GM06990 (cell line): ENCODE data around the gene GGACT.

ENCODE experiments used
- DNase-seq: peaks from one replicate; pipeline ENCODE4 v3.0.0-alpha.2; 2011; ENCODE audit not compliant: insufficient read length; ENCODE audit errors: extremely low read depth
- H3K27me3 ChIP-seq: replicated peaks from 2 replicates; pipeline ENCODE4 v1.6.0; 2011; ENCODE audit warnings: low read length; ENCODE audit not compliant: control insufficient read depth, insufficient read depth
- H3K36me3 ChIP-seq: 2 replicates; pipeline ENCODE4 v1.5.1; 2011; ENCODE audit warnings: low read length; ENCODE audit not compliant: control insufficient read depth, insufficient read depth
- H3K4me3 ChIP-seq: replicated peaks from 2 replicates; pipeline ENCODE4 v1.5.1; 2011; ENCODE audit warnings: low read depth, mild to moderate bottlenecking, control low read depth, low read length
- TF ChIP-seq, protein P1 (sequence below): IDR thresholded peaks from 2 replicates; pipeline ENCODE4 v1.5.1; 2011; ENCODE audit warnings: low read length, control low read depth, mild to moderate bottlenecking, inconsistent platforms; ENCODE audit not compliant: insufficient read depth, poor library complexity, severe bottlenecking

Gene GGACT

DNA sequence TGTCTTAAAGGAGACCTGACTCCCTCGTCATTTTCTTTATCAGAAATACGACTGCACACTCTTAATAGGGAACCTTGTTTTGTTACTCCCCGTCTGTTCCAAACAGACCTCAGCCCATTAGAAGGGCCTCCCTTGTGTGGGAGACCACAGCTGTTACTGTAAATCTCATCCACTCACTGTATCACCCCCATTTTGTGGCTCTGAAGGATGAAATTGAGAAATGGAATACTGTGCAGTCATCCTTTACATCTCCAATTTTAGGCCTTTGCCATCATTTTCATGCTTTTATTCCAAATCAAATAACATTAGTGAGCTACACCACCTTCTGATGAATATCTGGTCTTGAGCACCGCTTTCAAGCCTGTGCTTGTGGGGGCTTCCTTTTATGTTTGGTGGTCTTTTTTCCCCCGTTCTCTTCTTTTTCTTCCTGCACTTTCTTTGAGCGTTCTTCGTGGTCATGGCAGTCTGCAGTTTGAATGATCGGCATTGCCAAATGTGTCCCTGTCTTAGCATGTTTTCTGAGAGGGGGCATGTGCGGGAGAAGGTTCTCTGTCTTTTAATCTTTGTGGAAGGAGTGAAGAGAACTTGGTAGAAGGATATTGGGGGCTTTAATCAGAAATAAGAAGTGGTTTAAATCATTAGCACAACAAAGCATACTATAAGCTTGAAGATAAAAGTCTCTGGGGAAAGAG, 65.8 kb downstream of the GGACT start:
- Histone ChIP-seq H3K36me3 (no peaks in the 10 kb centered on the region), H3K4me3 (no peak overlapping the region), H3K27me3 (no peaks in the 10 kb centered on the region)
- TF ChIP-seq, protein P1, sequence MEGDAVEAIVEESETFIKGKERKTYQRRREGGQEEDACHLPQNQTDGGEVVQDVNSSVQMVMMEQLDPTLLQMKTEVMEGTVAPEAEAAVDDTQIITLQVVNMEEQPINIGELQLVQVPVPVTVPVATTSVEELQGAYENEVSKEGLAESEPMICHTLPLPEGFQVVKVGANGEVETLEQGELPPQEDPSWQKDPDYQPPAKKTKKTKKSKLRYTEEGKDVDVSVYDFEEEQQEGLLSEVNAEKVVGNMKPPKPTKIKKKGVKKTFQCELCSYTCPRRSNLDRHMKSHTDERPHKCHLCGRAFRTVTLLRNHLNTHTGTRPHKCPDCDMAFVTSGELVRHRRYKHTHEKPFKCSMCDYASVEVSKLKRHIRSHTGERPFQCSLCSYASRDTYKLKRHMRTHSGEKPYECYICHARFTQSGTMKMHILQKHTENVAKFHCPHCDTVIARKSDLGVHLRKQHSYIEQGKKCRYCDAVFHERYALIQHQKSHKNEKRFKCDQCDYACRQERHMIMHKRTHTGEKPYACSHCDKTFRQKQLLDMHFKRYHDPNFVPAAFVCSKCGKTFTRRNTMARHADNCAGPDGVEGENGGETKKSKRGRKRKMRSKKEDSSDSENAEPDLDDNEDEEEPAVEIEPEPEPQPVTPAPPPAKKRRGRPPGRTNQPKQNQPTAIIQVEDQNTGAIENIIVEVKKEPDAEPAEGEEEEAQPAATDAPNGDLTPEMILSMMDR, result no peak
- no peak for DNase-seq

DNA sequence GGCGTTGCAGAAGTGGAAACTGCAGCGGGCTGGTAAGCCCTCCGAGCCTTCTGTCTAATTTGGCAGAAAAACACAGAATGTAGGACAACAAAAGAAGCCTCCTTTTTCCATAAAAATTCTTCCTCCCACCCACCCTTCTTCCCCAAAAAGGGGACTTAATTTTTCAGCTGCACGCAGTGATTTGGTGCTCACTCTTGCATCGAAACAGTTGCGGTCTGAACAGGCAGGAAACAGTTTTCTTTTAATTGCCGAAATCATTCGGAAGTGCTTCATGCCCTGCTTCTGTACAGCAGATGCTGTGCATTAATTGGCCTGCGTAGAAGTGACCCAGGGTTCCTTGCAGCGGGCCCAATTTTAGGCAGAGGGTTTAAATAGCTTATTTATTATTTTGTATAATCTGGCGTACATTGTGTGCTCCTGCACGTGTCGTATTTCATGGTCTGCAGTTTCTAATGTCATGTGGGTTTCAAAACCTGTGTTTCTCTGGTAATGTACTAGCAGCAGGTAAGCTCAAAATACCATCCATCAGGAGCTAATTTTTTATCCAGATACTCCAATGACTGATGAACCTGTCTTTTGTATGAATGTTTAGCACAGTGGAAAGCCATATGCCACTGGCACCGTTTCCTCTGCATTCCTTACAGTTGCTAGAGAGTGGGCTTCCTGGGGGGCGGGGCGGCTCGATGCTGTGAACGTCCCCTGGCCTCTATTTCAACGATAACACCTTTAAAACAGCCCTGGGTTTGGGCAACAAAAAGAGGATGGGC, 66.6 kb downstream of the GGACT start:
- TF ChIP-seq, protein P1, result no peak
- no peak overlapping the region for H3K4me3 ChIP-seq
- no peaks in the 10 kb centered on the region for H3K27me3 ChIP-seq
- DNase-seq, result no peak
- no peaks in the 10 kb centered on the region for H3K36me3 ChIP-seq

DNA sequence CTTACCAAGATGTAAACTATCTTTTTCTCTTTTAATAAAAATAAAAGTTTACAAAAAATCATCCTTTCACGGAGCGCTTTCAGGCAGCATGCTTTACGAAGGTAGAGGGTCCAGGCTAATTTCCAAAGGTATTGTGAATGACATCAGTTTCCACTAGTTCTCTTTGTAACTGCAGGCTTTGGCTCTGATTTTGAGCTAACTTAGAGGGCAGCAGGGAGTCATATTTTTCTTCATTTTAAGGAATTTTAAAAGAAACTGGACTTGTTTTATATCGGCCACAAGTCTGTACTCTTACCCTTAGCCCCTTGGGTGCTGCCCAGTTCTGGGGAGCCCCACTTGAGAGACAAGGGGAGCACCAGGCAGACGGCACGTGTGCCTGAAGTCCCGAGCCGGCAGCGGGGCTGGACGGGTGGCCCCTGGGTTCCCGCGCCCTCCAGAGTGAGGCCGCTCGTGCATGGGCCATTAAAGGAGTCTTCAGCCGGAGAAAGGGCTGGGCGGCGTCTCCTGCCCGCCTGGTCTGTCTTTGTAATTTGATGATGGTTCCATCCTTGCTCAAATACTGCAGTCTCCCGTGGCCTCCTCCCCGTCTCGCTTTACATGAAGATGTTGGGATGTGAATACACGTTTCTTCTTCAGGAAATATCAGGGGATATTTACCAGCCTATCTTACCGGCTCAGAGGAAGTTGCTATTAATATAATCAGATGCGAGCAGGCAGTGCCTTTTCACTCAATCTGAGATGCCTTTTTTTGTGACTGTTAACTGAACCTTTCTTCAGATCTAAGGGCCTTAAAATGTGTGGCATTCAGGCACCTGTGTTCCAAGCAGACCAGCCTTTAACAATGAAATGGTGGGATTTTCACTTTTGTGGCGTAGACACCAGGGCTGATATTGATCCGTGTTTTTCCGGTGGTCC, 67.4 kb downstream of the GGACT start:
- H3K27me3 ChIP-seq, result no peaks in the 10 kb centered on the region
- no peaks in the 10 kb centered on the region for H3K36me3 ChIP-seq
- H3K4me3 ChIP-seq, result no peak overlapping the region
- DNase-seq, result no peak
- TF ChIP-seq, protein P1, result no peak

DNA sequence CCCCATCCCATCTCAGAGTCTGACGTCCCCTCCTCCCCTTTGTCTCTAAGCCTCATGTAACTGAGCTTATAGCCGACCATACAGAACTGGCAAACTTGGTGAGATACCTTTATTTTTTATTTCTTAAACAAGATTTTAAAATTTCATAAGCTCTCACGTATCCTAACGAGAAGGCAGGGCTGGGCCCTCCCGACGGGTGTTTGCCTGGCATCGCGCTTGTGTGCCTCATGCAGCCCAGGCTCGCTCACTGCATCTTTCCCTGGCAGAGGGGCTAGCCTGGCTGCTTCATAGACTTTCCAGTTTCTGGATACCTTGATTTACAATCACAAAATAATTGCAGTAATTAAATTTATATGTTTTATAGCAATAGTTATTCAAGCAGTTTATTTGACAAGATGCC, 69.0 kb downstream of the GGACT start:
- Histone ChIP-seq H3K4me3 (no peak overlapping the region), H3K27me3 (no peaks in the 10 kb centered on the region), H3K36me3 (no peaks in the 10 kb centered on the region)
- TF ChIP-seq, protein P1, result no peak
- DNase-seq, result no peak

DNA sequence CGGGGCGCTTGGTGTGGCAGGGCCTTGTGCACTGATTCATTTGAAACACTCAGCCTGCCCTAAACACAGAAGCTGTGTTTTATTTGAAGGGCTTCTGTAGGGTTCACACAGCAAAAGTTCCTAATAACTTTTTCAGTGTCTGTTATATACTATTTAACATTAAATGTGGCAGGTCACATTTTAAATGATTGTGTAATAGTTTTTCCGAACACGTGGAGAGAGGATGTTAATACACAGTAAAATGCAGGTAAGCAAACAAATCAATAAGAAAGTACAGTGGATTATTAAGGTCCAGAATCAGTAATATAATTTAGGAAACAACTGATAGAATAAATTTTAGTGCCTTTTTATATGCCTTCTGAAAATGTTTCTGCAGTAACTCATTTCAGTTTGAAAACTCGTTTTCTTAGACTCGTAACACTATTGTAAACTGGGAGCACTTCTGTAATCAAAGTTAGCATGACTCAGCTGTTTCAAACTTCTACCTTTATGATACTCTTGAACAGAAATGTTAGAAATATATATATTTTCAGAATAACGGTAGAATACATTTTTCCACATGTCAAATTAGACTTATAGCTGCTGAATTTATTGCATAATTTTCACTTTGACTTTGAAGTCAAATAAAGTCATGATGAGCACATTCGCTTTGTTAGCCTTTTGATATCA, 70.1 kb downstream of the GGACT start:
- H3K27me3 ChIP-seq, result no peaks in the 10 kb centered on the region
- TF ChIP-seq, protein P1, result no peak
- no peak overlapping the region for H3K4me3 ChIP-seq
- no peaks in the 10 kb centered on the region for H3K36me3 ChIP-seq
- no peak for DNase-seq
